22Rv1 (cell line): ENCODE results near the gene SHMT2.

Source experiments
- CTCF ChIP-seq: fragments of 450-650 bp; IDR thresholded peaks from 2 replicates; pipeline ENCODE4 v1.5.1; 2017; ENCODE audit warnings: mild to moderate bottlenecking
- ZFX ChIP-seq: fragments of 450-650 bp; IDR thresholded peaks from 2 replicates; pipeline ENCODE4 v1.6.1; 2017; ENCODE audit warnings: antibody characterized with exemption, borderline replicate concordance

- no peak for TF ChIP-seq CTCF
- TF ChIP-seq ZFX: no peak
These were observed 17.5 kb downstream of the SHMT2 start for GRCh38 chr12:57247041-57247440.
